HG03039 (cell line): ENCODE data around the gene PRR19.
"Not testable (repeated sequence)": the region's sequence is repeated elsewhere in the genome, so short reads cannot be mapped to it uniquely, and the experiment has no call there.

Experiments
- ATAC-seq: cut with Tn5 transposase; IDR thresholded peaks from one replicate; pipeline ENCODE4 v1.9.1; 2021; ENCODE audit warnings: mild to moderate bottlenecking, moderate library complexity; ENCODE audit not compliant: unreplicated experiment

Gene PRR19

DNA sequence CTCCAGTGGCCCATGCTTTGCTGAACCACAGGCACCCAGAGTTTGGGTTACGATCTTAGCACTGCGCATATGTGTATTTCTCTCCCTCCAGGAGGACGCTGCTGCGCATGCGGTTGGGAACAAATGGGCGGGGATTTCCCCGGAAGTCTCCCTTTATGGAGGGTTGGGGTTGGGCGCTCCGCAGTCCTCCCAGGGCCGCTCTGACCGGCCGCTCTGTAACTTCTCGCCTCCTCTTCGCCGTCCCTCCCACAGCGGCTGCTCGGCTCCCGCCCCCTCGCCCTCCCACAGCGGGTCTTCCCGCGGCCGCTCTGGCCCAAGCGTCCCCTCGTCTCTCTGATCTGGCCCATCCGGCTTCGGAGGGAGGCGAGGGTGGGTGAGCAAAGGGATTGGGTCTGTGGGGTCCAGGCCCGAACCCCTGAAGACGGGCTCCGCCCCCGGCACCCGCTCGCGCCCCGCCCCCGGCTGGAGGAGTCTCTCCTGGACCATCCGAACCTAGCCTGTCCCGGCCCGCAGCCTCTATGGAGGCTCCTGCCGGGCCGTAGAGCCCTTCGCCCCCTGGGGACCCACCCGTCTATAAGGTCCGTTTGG, 23.5 kb downstream of the PRR19 start, which contains the start of gene MEGF8:
Gene MEGF8 (plus strand): TSS at position 328 of the 588 bp plus-strand sequence. CDS start 609 bp downstream, outside the sequence.
- peak; percentile 85 for ATAC-seq

GRCh38 chr19:42325896-42326771, 24.2 kb downstream of the PRR19 start:
- ATAC-seq, result peak; percentile 0

GRCh38 chr19:42326969-42327368, 25.0 kb downstream of the PRR19 start:
- ATAC-seq, result no peak

DNA sequence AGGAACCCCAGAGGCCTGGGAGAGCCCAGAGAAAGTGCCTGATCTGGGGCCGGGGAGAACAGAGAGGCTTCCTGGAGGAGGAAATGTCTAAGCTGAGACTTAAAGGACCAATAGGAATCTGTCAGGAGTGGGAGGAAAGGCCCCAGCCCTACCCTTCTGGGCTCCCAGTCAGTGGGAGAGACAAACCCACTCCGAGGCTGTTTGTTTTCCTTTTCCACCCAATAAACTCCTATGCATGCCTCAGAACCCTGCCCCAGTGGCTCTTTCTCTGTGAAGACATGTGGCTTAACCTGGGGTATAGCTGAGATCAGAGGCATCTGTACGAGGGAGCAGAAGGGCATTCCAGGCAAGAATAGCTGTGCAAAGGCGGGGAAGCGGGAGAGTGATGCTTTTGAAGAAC, 25.4 kb downstream of the PRR19 start:
- no peak for ATAC-seq

- no peak for ATAC-seq
Observed at GRCh38 chr19:42328106-42328505, 26.2 kb downstream of the PRR19 start.

DNA sequence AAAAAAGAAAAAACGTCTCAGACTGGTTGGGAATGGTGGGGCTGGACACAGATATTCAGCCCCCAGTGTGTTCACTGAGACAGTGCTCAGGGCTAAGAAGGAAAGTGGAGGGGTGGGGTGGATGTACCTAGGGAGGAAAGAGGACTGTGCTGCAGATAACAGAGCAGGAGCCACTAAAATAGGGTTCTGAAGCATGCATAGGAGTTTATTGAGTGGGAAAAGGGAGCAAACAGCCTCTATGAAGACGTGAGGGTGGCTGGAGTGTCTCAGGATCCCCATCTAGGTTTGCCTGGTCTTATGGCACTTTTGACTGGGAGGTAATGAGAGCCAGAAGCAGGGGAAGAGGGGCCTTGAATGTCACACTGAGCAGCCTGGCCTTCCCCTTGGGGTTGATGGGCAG, 26.9 kb downstream of the PRR19 start:
- no peak for ATAC-seq

- no peak for ATAC-seq
Observed at GRCh38 chr19:42330241-42330711, 28.3 kb downstream of the PRR19 start.

- ATAC-seq, result not testable (repeated sequence)
Observed at GRCh38 chr19:42331333-42331732, 29.4 kb downstream of the PRR19 start.

DNA sequence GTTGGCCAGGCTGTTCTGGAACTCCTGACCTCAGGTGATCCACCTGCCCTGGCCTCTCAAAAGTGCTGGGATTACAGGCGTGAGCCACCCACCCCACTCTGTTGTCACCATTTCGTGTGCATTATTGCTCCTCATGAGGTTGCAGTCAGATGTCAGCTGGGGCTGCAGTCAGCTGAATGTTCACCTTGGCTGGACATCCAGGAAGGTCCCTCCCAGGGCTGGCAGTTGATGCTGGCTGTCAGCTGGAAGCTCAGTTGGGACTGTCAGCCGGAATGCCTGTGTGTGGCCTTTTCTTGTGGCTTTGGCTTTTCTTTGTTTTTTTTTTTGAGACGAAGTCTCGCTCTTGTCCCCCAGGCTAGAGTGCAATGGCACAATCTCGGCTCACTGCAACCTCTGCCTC, 30.1 kb downstream of the PRR19 start:
- ATAC-seq, result no peak

- no peak for ATAC-seq
Observed at GRCh38 chr19:42333018-42333417, 31.1 kb downstream of the PRR19 start.

GRCh38 chr19:42333975-42334696, 32.2 kb downstream of the PRR19 start:
- ATAC-seq, result no peak

DNA sequence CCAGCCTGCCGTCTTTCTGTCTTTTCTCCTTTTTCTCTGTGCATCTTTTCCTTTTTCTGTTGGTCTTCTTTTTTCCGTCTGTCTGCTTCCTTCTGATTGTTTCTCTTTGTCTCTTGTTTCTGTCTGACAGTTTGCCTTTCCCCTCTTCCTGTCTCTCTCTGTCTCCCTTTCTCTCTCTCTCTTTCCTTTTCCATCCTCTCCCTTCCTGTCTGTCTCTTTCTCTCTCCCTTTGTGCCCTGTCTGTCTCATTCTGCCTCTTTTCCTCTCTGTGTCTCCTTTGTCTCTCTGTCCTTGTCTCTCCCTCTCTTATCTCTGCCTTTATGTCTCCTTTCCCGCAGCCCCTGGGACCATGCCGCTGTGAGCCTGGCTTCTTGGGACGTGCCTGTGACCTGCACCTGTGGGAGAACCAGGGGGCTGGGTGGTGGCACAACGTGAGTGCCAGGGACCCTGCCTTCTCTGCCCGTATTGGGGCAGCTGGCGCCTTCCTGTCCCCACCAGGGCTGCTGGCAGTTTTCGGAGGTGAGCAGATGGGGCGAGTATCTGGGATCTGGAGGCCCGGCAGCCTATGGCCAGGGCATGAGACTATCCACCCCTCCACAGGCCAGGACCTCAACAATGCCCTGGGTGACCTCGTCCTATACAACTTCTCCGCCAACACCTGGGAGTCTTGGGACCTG, 32.9 kb downstream of the PRR19 start:
- ATAC-seq, result no peak

- no peak for ATAC-seq
Observed at GRCh38 chr19:42335374-42335936, 33.5 kb downstream of the PRR19 start.

- ATAC-seq, result no peak
Observed at GRCh38 chr19:42335971-42336370, 34.0 kb downstream of the PRR19 start.

- not testable (repeated sequence) for ATAC-seq
Observed at GRCh38 chr19:42339126-42339860, 37.4 kb downstream of the PRR19 start.

DNA sequence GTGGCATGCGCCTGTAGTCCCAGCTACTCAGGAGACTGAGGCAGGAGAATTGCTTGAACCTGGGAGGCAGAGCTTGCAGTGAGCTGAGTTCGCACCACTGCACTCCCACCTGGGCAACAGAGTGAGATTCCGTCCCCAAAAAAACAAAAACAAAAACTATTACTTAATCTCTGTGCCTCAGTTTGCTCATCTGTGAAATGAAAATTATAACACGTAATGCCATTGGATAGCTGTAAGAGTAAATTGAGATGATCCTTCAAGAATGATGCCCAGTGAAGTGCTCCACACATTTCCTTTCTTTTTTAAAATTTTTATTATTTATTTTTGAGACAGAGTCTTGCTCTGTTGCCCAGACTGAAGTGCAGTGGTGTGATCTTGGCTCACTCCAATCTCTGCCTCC, 38.0 kb downstream of the PRR19 start:
- not testable (repeated sequence) for ATAC-seq

DNA sequence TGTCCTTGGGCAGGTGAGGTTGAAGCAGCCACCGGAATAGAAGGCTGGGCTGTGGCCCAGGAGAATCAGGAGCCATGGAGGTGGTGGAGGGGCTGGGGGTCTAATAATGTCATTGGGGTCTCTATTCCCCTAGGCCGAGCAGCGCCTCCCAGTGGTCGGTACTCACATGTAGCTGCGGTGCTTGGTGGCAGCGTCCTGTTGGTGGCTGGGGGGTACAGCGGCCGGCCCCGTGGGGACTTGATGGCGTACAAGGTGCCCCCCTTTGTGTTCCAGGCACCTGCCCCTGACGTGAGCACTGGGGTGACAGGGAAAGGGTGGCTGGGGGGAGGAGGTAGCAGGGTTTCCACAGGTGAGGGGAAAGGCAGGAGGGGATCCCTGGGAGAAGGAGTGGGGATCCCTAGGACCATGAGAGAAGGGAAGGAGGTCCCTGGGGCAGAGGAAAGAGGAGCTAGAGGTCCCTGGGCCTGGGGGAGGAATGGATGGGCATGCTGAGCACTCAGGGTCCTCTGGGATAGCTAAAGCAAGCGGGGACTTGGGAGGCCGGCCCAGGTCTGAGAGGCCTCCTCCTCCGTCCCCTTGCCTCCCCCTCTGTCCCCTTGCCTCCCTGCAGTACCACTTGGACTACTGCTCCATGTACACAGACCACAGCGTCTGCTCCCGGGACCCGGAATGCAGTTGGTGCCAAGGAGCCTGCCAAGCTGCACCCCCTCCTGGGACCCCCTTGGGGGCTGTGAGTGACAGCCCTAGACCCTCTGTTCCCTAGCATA, 41.6 kb downstream of the PRR19 start:
- no peak for ATAC-seq

GRCh38 chr19:42344336-42344893, 42.5 kb downstream of the PRR19 start:
- ATAC-seq, result no peak
